RWPE1 (cell line): Measurements from ENCODE around the gene CCDC92.

Source experiments
- CTCF ChIA-PET: fragments of 350-600 bp; sonication (Branson Sonifier 250); formaldehyde crosslinking; extraction: SDS; loops from one replicate; lab custom pipeline; 2021; lab: Yijun Ruan, JAX
- POLR2A ChIA-PET: fragments of 400-600 bp; formaldehyde crosslinking; extraction: SDS; loops from one replicate; lab custom pipeline; 2020; ENCODE audit warnings: antibody characterized with exemption; ENCODE audit not compliant: low non-redundant PET; lab: Yijun Ruan, JAX
- DNase-seq: peaks from one replicate; pipeline ENCODE4 v3.0.0; 2012; ENCODE audit warnings: low spot score
- H3K27ac ChIP-seq: fragments of 450-650 bp; 2 replicates; pipeline ENCODE4 v1.5.1; 2017
- CTCF ChIP-seq: fragments of 450-650 bp; conservative IDR thresholded peaks from 2 replicates; pipeline ENCODE4 v1.5.1; 2017; ENCODE audit warnings: low read depth, mild to moderate bottlenecking

The CCDC92 gene

GRCh38 chr12:124002654-124003053, 30.0 kb upstream of the CCDC92 start:
- CTCF ChIA-PET: interaction anchor here (0.9 kb wide), 1 partner anchor 11 kb away, joined by 3 read pairs; no protein-coding TSS in a partner anchor
- H3K27ac ChIP-seq: 0 out of 2 replicates have a peak overlapping the region, but pooled peaks have one; percentile 18
- no peak for DNase-seq
- POLR2A ChIA-PET: interaction anchor here (0.5 kb wide), 1 partner anchor 99 kb away, joined by 3 read pairs; no protein-coding TSS in a partner anchor
- no peak for TF ChIP-seq CTCF

GRCh38 chr12:124002021-124002644, 29.5 kb upstream of the CCDC92 start:
- TF ChIP-seq CTCF: no peak
- POLR2A ChIA-PET: interaction anchor here (0.5 kb wide), 1 partner anchor 99 kb away, joined by 3 read pairs; no protein-coding TSS in a partner anchor
- 0 out of 2 replicates have a peak overlapping the region, but pooled peaks have one; percentile 18 for H3K27ac ChIP-seq
- no peak for DNase-seq
- CTCF ChIA-PET: interaction anchor here (0.5 to 1.0 kb wide), 3 partner anchors 9 to 44 kb away, joined by 3 to 4 read pairs (median 3); no protein-coding TSS in a partner anchor

GRCh38 chr12:124001343-124001742, 28.7 kb upstream of the CCDC92 start:
- CTCF ChIA-PET: interaction anchor here (0.6 to 1.0 kb wide), 2 partner anchors 10 to 43 kb away, joined by 3 to 4 read pairs; no protein-coding TSS in a partner anchor

GRCh38 chr12:124000111-124000510, 27.5 kb upstream of the CCDC92 start:
- CTCF ChIA-PET: no interaction called here
- POLR2A ChIA-PET: no interaction called here
- TF ChIP-seq CTCF: no peak
- H3K27ac ChIP-seq: no peak overlapping the region
- no peak for DNase-seq

More at GRCh38 chr12:124001343-124001742, 28.7 kb upstream of the CCDC92 start:
- no peak for TF ChIP-seq CTCF
- no peak overlapping the region for H3K27ac ChIP-seq
- POLR2A ChIA-PET: no interaction called here
- no peak for DNase-seq

GRCh38 chr12:123998991-123999359, 26.3 kb upstream of the CCDC92 start:
- ChIA-PET POLR2A (no interaction called here), CTCF (no interaction called here)
- no peak for TF ChIP-seq CTCF
- H3K27ac ChIP-seq: no peak overlapping the region
- no peak for DNase-seq

- DNase-seq: no peak
- no peak for TF ChIP-seq CTCF
- CTCF ChIA-PET: interaction anchor here (0.6 kb wide), 1 partner anchor 96 kb away, joined by 4 read pairs; no protein-coding TSS in a partner anchor
- no peak overlapping the region for H3K27ac ChIP-seq
- POLR2A ChIA-PET: no interaction called here
Observed at GRCh38 chr12:123998344-123998990, 25.8 kb upstream of the CCDC92 start.
